Measurements from ENCODE around the gene THEM4.
"Not testable (repeated sequence)": the region's sequence is repeated elsewhere in the genome, so short reads cannot be mapped to it uniquely, and the experiment has no call there.

THEM4 gene

DNA sequence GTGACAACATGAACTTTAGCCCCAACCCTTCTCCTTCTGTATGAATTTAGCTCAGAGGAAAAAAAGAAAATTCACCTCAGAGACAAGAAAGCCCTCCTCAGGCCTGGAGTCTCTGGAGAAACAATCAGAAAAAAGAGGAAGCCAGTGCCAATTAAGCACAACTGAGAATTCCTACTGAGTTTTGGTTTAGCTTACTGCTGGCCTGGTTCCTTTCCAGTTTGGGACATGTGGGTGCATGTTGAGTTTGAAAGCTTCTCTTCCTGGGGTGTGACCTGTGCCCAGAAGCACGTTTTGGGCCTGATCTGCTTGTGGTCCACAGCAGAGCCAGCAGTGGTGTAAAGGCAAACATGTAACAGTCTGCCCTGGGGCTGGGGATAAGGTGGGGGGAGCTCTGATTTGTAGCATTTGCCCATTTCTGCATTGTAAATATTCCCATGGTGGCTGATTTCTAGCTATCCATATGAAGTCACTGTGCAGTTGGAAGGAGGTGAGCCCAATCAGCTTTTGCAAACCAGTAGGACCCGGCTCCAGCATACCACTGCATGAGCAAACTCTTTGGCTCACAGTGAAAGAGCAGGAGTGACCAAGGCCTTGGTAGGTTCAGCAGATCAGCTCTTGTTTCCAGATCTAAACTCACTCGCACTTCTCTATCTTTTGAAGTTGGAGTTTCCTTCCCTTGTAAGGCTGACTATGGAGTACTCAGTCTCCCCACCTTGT is 51.1 kb downstream of the THEM4 start:
- H3K27me3 ChIP-seq, result no peaks in the 10 kb centered on the region
- peaks cover 8 to 13% of the 10 kb centered on the region in 2 experiments for H3K4me1 ChIP-seq (ENCODE audit: control insufficient read depth in 1 of 2, insufficient read depth in 1 of 2, low read depth in 1 of 2, low read length in 1 of 2)
- H3K36me3 ChIP-seq, result no peaks in the 10 kb centered on the region
- no peak overlapping the region for H3K27ac ChIP-seq
- TF ChIP-seq, protein P1, sequence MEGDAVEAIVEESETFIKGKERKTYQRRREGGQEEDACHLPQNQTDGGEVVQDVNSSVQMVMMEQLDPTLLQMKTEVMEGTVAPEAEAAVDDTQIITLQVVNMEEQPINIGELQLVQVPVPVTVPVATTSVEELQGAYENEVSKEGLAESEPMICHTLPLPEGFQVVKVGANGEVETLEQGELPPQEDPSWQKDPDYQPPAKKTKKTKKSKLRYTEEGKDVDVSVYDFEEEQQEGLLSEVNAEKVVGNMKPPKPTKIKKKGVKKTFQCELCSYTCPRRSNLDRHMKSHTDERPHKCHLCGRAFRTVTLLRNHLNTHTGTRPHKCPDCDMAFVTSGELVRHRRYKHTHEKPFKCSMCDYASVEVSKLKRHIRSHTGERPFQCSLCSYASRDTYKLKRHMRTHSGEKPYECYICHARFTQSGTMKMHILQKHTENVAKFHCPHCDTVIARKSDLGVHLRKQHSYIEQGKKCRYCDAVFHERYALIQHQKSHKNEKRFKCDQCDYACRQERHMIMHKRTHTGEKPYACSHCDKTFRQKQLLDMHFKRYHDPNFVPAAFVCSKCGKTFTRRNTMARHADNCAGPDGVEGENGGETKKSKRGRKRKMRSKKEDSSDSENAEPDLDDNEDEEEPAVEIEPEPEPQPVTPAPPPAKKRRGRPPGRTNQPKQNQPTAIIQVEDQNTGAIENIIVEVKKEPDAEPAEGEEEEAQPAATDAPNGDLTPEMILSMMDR (IDR thresholded peaks at IDR 0.05), result no peak
- no peak overlapping the region for H3K4me3 ChIP-seq (ENCODE audit: low read depth in 1 of 2, low read length in 1 of 2)
- H3K9me3 ChIP-seq, result no peaks in the 10 kb centered on the region

DNA sequence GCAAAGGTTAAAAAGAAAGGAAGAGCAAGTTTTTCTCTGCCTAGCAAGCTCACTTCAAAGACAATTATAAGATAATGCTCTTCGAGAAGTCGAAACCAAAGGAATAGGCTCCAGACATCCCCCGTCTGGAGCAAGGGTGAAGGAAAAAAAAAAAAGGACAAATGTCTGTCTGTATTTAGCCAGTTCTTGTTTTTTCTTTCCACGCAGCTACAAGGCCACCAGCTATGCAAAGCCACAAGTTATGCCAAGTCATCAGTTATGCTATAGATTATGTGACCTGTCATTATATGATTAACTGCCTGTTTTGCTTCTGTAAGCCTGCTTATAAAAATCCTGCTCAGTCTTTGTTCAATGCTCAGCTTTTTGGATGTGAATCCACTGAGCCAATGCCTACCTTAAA is 53.4 kb downstream of the THEM4 start:
- no peaks in the 10 kb centered on the region for H3K36me3 ChIP-seq
- no peaks in the 10 kb centered on the region for H3K9me3 ChIP-seq
- peaks cover 16% of the 10 kb centered on the region for H3K27me3 ChIP-seq
- H3K4me3 ChIP-seq (ENCODE audit: low read depth in 1 of 2, low read length in 1 of 2), result no peak overlapping the region
- no peak overlapping the region for H3K27ac ChIP-seq
- H3K4me1 ChIP-seq (ENCODE audit: control insufficient read depth in 1 of 2, insufficient read depth in 1 of 2, low read depth in 1 of 2, low read length in 1 of 2), result peaks cover 8 to 13% of the 10 kb centered on the region in 2 experiments
- TF ChIP-seq, protein P1 (IDR thresholded peaks at IDR 0.05), result no peak

DNA sequence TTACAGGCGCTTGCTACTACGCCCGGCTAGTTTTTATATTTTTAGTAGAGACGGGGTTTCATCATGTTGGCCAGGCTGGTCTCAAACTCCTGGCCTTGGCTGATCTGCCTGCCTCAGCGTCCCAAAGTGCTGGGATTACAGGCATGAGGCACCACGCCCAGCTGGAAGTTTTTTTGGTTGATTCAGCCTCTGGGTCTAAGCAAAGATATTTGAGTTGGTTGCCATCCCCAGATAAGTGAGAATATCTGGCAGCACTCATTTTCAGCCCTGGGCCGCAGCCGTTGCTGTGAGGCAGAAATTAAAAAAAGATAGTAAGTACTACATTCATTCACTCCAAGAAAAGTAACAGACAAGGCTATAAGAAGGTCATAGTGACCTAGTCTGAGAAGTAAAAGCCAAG is 53.8 kb downstream of the THEM4 start:
- Histone ChIP-seq H3K27me3 (peaks cover 21% of the 10 kb centered on the region), H3K4me1 (ENCODE audit: control insufficient read depth in 1 of 2, insufficient read depth in 1 of 2, low read depth in 1 of 2, low read length in 1 of 2) (peaks cover 8 to 13% of the 10 kb centered on the region in 2 experiments)
- H3K36me3 ChIP-seq; H3K9me3 ChIP-seq; H3K27ac ChIP-seq; H3K4me3 ChIP-seq (ENCODE audit: low read depth in 1 of 2, low read length in 1 of 2): not testable (repeated sequence)

DNA sequence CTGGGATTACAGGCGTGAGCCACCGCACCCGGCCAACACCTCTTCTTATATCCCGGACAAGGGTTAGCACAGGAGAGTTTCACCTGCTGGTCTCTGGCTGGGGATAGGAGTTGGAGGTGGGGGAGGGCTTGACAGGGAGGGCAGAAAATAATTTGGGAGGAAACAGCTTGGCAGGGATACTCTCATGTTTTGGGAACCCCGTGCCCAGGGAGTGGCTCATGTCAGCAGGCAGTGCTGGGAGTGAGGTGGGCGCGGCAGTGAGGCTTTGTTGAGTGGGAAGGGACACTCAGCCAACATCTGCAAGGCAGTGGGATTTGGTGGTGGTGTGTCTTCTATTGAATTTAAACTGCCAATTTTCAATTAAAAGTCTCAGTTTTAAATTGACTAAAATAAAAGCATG is 54.7 kb downstream of the THEM4 start:
- H3K4me3 ChIP-seq (ENCODE audit: low read depth in 1 of 2, low read length in 1 of 2), result no peak overlapping the region
- H3K27me3 ChIP-seq, result peaks cover 29% of the 10 kb centered on the region
- no peaks in the 10 kb centered on the region for H3K9me3 ChIP-seq
- TF ChIP-seq, protein P1 (IDR thresholded peaks at IDR 0.05), result no peak
- H3K27ac ChIP-seq, result no peak overlapping the region
- no peaks in the 10 kb centered on the region for H3K36me3 ChIP-seq
- peaks cover 8 to 13% of the 10 kb centered on the region in 2 experiments for H3K4me1 ChIP-seq (ENCODE audit: control insufficient read depth in 1 of 2, insufficient read depth in 1 of 2, low read depth in 1 of 2, low read length in 1 of 2)

DNA sequence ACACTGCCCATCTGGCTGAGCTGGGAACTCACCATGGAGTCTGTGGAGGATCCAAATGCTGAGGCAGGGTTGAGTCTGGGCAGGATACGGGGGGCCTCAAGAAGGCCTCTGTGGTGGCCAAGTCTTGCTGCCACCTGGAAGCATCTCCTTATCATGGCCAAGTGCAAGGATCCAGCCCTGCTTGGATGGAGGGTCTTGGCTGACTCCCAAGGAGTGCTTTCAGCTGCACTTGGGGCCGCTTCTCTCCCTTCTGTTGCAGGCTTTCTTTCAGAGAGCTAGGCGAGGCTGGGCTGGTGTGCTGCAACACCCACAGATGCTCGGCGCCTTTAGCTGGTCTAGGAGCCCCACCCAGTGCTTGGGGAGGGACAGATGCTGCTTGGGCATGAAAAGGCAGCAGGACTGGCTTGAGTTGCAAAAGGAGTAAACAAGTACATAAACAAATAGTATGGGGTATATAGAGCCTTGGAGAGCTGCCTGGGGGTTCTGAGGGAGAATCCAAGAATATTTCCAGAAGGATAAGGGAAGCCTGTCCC is 55.8 kb downstream of the THEM4 start, which contains the start of gene THEM5:
Gene THEM5, minus strand, starts transcription at position 302 of the 533 bp plus-strand sequence. Its CDS starts 147 bp downstream, at position 155.
- Histone ChIP-seq H3K9me3 (no peaks in the 10 kb centered on the region), H3K27me3 (peaks cover 41% of the 10 kb centered on the region), H3K4me1 (ENCODE audit: control insufficient read depth in 1 of 2, insufficient read depth in 1 of 2, low read depth in 1 of 2, low read length in 1 of 2) (peaks cover 8 to 13% of the 10 kb centered on the region in 2 experiments), H3K36me3 (no peaks in the 10 kb centered on the region), H3K27ac (no peak within 1 kb of the TSS), H3K4me3 (ENCODE audit: low read depth in 1 of 2, low read length in 1 of 2) (no peak within 1 kb of the TSS)
- TF ChIP-seq, protein P1 (IDR thresholded peaks at IDR 0.05), result no peak

DNA sequence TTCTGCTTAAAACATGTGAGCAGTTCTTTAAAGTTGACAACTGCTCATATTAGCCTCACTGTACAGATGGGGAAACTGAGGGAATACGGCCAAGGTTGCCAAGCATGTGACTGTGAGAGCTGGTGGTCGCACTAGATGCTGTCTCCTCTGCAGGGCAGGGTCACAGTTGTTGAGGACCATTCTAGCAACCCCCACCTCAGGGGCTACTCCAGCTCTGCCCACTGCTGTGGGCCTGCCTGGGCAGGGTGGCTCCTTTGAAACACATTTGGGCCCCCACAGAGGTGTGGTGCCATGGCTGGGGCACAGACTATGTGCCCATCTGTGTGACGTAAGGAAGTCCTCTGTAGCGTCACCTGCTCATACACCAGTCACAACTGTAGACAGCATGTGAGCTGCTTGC is 56.6 kb downstream of the THEM4 start:
- Histone ChIP-seq H3K27me3 (peaks cover 48% of the 10 kb centered on the region), H3K27ac (no peak overlapping the region), H3K4me1 (ENCODE audit: control insufficient read depth in 1 of 2, insufficient read depth in 1 of 2, low read depth in 1 of 2, low read length in 1 of 2) (peaks cover 7 to 12% of the 10 kb centered on the region in 2 experiments), H3K4me3 (ENCODE audit: low read depth in 1 of 2, low read length in 1 of 2) (no peak overlapping the region), H3K36me3 (no peaks in the 10 kb centered on the region), H3K9me3 (no peaks in the 10 kb centered on the region)
- TF ChIP-seq, protein P1 (IDR thresholded peaks at IDR 0.05), result no peak

Measured in neutrophil (primary cell).